Bone marrow (tissue), 2 donors: ENCODE data around the gene CHST10.
"Not testable (repeated sequence)": the region's sequence is repeated elsewhere in the genome, so short reads cannot be mapped to it uniquely, and the experiment has no call there.

Experiments
- DNase-seq, 2 donors: peaks; one replicate each; lab custom pipeline; 2025; lab: John Stamatoyannopoulos, UW

Gene CHST10, protein sequence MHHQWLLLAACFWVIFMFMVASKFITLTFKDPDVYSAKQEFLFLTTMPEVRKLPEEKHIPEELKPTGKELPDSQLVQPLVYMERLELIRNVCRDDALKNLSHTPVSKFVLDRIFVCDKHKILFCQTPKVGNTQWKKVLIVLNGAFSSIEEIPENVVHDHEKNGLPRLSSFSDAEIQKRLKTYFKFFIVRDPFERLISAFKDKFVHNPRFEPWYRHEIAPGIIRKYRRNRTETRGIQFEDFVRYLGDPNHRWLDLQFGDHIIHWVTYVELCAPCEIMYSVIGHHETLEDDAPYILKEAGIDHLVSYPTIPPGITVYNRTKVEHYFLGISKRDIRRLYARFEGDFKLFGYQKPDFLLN

GRCh38 chr2:100416935-100417710 lies at the start of gene CHST10:
Gene CHST10 (minus strand): TSS chr2:100417668. CDS start chr2:100406675, 10,993 bp downstream.
- peak in 1 of 2 donors; percentile 16 for DNase-seq

DNA sequence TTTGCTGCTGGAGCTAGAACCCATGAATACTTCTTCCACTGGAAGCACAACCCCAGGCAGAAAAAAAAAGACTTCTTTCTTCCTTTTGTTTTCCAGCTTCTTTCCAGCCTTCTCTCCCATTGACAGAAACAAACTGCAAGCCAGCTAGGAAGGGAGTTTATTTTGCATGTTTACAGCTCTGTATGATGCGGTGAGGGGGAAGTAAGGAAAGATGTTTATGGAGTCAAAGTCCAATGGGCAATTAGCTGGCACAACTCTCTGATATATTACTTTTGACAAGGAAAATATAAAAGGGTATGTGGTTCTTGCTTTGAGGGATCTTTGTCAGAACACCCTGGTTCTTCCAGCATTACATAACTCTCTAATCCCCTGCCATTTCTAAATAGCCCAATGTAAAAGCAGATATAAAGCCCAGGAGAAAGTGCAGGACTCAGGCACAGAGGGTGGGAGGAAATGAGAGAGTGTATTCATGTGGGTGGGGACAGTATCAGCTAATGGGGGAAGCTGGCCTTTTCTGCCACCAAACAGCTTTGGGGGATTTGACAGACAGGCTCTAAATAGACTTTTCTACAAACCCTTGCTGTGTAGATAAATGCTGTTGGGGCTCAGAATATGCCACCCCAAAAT lies 43.5 kb upstream of the CHST10 start:
- no peak for DNase-seq

- not testable (repeated sequence) for DNase-seq
Measured at GRCh38 chr2:100456357-100456756, 38.9 kb upstream of the CHST10 start.

GRCh38 chr2:100453853-100454252 lies 36.4 kb upstream of the CHST10 start:
- no peak for DNase-seq

GRCh38 chr2:100451734-100452133 lies 34.3 kb upstream of the CHST10 start:
- no peak for DNase-seq

- no peak for DNase-seq
Measured at GRCh38 chr2:100451092-100451491, 33.6 kb upstream of the CHST10 start.

GRCh38 chr2:100446696-100447095 lies 29.2 kb upstream of the CHST10 start:
- no peak for DNase-seq

DNA sequence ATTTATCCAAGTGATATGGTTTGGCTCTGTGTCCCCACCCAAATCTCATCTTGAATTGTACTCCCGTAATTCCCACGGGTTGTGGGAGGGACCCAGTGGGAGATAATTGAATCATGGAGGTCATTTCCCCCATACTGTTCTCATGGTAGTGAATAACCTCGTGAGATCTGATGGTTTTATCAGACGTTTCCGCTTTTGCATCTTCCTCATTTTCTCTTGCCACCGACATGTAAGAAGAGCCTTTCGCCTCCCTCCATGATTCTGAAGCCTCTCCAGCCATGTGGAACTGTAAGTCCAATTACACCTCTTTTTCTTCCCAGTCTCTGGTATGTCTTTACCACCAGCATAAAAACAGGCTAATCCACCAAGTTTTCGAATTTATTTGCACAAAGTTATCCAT lies 20.3 kb upstream of the CHST10 start:
- DNase-seq, result no peak

- no peak for DNase-seq
Measured at GRCh38 chr2:100429726-100430125, 12.3 kb upstream of the CHST10 start.

DNA sequence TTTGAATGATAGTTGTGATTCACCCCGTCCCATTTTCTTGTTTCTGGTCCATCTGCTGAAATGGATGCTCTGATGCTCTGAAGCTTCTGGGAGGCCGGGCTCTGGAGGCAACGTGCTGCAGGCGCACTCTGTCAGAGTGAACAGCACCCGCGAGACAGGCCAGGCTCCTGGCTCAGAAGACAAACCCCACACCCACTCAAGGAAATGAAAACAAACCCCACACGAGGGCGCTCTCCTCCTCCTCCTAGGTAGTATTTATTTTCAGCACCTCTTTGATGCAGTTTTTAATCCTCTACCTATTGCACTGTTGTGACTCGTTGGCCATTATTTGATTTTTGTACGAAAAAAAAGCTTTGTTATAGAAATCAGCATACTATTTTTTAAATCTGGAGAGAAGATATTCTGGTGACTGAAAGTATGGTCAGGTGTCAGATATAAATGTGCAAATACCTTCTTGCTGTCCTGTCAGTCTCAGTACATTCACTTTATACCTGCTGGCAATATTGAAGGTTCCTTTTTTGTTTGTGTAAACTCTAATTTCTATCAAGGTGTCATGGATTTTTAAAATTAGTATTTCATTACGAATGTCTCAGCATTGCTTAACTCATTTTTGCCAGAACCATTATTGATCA lies 10.3 kb upstream of the CHST10 start:
- no peak for DNase-seq

DNA sequence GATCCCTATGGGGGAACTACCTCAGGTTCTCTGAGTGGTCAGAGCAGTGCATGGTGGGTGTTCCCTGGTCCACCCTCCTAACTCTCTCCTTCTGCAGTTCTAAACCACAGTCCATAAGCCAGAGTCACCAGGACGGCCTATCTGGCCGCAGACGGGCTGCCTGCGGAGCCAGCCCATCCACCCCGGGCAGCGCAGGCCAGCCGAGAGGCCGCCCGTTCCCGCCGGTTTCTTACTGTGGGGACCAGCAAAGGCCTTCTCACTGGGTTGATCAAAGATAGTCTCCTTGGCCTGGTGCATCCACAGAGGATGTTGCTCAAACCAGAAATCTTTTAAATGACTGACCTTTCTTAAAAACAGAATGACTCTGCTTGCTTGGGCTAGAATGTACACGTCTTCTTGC lies 9.6 kb upstream of the CHST10 start:
- no peak for DNase-seq

DNA sequence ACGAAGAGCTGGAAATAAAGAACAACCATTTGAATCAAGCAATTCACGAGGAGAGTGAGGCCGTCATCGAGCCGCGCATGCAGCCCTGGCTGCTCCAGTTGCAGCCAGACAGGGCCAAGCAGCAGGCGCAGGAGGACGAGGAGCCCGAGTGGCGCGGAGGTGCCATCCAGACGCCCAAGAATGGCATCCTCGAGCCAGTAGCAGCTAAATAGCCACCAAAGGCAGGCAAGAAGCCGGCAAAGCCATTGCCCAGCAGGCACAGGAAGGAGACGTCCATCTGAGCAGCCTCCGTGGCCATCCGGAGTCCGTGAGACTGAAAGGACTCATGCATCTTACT lies 8.9 kb upstream of the CHST10 start:
- DNase-seq, result no peak

DNA sequence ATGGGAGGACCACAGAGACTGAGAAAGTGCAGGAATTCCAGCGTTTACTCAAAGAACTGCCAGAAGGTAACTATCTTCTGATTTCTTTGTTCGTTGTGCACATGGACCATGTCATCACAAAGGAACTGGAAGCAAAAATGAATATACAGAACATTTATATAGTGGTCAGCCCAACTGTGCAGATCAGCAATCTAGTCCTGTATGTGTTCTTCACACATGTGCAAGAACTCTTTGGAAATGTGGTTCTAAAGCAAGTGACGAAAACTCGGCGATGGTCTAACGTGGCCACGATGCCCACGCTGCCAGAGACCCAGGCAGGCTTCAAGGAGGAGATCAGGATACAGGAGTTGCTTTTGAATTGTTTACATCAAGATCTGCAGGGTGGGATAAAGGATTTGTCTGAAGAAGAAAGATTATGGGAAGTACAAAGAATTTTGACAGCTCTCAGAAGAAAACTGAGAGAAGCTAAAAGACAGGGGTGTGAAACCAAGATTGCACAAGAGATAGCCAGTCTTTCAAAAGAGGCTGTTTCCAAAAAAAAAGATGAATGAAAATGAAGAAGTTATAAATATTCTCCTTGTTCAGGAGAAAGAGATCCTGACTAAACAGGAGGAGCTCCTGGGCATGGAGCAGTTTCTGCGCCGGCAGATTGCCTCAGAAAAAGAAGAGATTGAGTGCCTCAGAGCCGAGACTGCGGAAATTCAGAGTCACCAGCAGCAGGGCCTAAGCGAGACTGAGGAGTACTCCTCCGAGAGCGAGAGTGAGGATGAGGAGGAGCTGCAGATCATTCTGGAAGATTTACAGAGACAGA lies 8.3 kb upstream of the CHST10 start:
- no peak for DNase-seq

DNA sequence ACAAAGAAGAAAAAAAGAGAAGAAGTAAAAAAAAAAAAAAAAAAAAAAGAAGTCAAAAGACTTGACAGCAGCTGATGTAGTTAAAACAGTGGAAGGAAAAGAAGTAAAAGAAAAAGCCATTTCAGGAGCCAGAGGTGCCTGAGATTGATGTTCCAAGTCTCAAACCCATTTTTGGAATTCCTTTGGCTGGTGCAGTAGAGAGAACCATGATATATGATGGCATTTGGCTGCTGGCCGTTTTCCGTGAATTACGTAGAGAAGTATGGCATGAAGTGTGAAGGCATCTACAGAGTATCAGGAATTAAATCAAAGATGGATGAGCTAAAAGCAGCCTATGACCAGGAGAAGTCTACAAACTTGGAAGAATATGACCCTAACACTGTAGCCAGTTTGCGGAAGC lies 7.6 kb upstream of the CHST10 start:
- DNase-seq, result no peak

- DNase-seq, result no peak
Measured at GRCh38 chr2:100424277-100424875, 6.9 kb upstream of the CHST10 start.

DNA sequence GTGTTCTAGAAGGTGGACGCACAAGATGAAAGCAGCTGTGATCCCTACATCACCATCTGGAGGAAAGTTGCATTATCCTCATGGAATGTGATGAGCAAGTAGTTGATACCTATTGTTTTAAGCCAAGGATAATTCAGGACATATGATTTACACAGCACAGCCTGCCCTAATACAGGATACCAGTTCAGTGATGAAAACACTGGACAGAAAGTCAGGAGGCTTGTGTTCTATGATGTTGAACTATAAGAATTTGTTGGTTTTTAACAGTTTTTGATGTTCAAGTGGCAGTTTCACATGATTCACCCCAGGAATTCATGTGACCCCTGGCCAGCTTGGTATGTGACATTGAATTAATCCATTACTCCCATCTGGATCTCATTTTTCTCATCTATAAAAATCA lies 6.2 kb upstream of the CHST10 start:
- DNase-seq, result no peak

DNA sequence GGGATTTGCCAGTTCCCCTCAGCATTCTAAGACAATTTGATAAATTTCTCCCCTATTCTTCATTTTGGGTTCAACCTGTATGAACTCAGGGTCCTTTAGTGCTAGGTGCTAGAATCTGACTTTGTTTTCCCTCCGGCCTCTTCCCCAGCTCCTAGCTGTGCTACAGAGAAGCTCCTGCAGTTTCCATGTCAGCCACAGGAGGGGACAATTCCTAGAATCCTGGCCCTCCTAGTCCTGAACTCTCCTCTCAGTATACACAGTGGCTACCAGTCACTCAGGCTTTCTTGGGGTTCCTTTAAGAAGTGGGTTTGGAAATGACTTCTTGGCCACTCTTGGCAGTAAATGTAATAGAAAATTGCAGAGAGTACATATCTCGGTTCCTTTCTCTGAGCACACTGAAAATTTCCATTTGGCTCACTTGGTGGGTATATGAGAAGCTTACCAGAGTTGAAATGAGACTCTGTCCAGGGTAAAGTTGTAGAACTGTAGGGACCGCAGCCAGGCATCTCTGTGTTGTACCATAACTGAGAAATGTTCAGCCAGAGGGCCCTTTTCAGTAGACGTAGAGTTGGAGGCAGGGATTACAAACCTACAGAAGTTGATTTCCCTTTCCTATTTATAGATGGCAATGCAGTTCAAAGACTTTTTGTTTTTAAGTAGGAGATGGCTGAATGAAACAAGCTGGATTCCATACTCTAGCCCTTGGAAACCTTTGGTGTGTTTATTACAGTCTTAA lies 5.0 kb upstream of the CHST10 start:
- no peak for DNase-seq

- DNase-seq, result no peak
Measured at GRCh38 chr2:100419915-100420314, 2.4 kb upstream of the CHST10 start.

GRCh38 chr2:100418406-100418962 lies 1.0 kb upstream of the CHST10 start:
- DNase-seq, result no peak

GRCh38 chr2:100417711-100418124 lies 250 bp upstream of the CHST10 start:
- no peak for DNase-seq
